ENCODE data around the gene HARBI1.
A peak's percentile ranks its signal among the peaks of the same experiment; 100 is the strongest.

Gene HARBI1, protein sequence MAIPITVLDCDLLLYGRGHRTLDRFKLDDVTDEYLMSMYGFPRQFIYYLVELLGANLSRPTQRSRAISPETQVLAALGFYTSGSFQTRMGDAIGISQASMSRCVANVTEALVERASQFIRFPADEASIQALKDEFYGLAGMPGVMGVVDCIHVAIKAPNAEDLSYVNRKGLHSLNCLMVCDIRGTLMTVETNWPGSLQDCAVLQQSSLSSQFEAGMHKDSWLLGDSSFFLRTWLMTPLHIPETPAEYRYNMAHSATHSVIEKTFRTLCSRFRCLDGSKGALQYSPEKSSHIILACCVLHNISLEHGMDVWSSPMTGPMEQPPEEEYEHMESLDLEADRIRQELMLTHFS

DNA sequence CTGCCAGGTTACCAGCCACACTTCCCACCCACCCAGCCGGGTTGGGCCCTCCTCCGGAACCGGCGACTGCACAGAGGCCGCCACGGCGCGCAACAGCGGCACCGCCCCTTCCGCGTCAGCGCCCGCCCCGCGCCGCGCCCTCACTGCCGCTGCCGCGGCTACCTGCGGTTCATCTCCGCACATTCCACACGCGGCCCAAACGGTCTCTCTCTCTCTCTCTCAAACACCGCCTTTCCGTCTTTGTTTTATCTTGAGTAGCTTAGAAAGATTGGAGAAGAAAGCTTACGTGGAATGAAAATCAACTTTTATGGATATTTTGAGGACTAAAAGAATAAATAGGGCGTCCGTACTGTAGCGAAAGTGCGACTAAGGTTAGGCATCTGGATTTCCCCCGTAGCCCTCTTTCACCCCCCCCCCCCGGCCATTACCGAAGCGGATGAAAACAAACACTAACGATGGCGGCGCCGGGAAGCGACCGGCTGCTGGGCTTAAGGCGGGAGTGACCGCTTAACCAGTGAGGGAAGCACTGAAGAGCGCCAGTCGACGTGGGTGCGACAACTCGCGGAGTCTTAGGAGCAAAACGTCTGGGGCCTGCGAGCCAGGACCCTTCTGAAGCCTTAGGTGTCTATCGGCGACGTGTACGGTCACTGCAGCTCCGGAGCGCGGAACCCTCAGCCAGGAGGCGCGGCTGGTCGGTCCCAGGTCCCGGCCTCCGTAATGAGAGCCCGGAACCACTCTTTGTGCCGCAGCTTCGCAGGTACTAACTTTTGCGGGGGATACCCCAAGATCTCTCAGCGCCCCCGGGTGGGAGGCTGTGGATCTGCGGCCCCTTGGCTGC, at the start of gene HARBI1, which contains the start of gene ATG13:
TSS of gene HARBI1 (minus strand) at position 94 of the 838 bp plus-strand sequence. CDS start 990 bp downstream, outside the sequence.
TSS of gene ATG13 (plus strand) at position 420 of the 838 bp plus-strand sequence. CDS start 26,739 bp downstream, outside the sequence.
- DNase-seq: peak; percentile 83 to 87 (median 86)

DNA sequence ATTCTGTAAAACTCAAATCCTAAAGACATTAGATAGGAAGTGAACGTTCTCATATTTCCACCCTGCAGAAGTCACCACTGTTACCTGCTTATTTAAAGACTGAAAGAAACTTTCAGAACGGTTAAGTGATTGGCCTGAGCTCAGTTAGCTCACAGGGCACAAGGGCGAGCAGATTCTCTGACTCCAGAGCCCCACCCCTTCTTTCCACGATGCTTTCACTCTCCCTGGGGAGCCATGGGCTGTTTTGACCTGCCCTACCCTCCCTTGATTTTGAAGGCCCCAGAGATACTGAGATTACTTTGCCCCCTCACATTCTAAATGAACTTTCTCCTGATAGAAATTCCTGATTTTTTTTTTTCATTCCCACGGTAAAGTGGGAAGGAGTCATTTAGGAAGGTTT, 49.5 kb upstream of the HARBI1 start:
- no peak for DNase-seq

DNA sequence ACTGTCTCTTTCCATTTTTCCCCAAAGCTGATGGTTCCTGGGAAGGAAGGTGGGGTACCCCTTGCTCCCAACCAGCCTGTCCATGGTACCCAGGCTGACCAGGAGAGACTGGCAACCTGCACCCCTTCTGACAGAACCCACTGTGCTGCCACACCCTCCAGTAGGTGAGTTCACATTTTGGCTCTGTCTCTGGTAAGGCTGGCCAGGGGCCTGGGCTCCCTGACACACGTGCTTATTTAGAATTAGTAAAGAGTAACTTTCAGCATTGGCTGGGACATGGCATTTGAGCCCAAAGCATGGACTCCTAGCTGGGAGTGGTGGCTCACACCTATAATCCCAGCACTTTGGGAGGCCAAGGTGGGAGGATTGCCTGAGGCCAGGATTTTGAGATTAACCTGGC, 48.3 kb upstream of the HARBI1 start:
- DNase-seq: no peak

DNA sequence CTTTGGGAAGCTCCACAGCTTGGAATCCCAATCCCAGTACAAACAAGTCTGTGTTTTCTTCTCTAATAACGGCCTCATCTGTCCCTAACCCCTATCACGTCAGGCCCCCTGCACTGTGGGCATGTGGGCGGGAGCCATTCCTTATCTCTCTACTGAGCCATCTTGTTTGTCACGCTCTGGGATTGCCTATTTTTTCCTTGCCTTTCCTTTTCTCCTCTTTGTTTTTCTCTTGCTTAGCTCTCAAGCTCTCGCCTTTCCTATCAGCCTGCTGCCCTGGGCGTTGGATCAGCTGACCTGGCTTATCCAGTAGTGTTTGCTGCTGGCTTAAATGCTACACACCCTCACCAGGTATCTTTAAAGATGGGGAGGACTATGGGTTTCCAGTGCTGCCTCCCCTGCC, 47.6 kb upstream of the HARBI1 start:
- DNase-seq: no peak

DNA sequence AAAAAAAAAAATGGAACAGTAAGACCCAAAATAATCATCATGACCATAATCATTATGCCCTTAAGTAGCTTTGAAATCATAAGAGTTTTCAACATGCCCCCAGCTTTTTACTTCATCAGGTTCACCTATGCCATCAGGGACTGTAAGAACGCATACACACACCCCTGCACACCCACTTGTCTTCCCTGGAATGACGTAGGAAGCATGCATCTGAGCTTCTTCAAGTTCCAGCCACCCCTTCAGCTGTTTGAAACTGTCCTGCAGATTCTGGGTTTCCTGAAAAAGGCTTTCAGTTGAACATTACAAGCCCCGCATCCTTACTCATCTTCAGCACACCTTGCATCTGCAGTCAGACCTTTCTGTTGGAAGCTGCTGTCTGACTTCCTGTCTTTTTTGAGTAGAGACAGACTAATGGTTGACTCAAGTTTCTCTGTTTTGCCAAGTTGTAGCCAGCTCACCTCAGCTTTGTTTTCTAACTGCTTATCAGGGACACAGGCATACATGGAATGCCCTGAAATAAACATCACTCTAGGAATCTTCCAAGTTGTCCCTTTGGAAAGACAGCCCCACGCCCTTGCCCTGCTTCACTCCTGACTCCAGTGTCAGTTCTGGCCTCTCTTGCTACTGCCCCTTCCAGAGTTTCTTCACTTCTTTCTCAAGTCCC, 46.4 kb upstream of the HARBI1 start:
- no peak for DNase-seq

DNA sequence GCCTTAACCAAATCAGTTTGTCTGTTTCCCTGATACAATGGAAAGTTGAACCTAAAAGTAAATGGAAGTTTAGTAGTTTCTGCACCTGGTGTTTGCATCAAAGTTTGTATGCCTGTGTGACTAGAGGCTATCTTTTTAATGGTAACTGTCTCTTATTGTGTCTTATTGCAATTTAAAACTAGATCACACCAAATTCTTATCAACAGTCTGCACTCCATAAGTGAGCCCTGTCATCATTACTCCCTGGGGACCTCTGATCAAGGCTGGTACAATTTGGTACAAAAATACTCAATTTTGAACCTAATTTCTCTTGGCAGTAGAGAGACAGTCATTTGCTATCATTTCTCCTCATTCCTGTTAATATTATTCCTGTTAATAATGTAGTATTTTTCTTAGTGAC, 45.3 kb upstream of the HARBI1 start:
- DNase-seq: no peak

DNA sequence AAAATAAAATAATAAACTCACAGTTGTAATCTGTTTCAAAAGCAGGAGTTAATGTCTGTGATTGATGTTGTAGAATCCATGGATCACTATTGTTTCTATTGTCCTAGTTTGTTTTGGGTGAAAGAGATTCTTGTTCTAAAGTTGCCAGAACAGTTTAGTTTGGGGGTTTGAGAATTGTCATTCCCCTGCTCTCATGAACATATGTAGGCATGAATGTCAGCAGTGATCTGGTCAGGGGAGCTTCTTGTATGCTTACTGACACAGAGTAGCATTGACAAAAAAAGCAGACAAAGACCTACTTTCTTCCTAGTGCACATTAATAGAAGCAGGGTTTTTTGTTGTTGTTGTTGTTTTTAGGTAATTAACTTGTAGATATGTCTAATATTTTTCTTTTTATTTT, 44.8 kb upstream of the HARBI1 start:
- no peak for DNase-seq

DNA sequence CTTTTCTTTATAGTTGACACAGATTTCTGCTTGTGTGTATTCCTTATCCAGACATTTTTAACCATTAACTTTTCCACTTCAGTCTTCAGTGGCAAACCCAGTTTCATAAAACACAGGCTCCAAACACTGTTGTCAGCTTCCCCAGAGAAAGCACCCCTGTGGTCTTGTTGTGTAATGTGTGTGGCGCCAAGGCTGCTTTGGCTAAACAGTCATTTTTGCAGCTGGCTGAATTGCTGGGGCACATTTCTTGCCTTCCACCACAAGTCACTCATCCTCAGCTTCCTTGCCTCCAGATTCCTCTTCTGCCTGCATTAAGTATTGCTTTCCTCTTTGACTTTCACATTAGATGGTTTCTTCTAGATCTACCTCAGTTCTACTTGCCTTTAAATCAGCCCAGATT, 42.9 kb upstream of the HARBI1 start:
- DNase-seq: no peak

DNA sequence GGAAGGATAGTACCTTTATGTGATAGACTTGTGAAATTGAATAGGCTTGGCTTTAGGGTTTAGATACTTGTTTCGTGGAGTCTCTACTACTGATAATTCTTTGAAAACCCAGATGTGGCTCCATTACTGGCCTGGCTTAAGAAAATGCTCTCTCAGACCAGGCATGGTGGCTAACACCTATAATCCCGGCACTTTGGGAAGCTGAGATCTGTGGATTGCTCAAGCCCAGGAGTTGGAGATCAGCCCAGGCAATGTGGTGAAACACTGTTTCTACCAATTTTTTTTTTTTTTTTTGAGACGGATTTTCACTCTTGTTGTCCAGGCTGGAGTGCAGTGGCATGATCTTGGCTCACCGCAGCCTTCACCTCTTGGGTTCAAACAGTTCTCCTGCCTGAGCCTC, 41.2 kb upstream of the HARBI1 start:
- no peak for DNase-seq

DNA sequence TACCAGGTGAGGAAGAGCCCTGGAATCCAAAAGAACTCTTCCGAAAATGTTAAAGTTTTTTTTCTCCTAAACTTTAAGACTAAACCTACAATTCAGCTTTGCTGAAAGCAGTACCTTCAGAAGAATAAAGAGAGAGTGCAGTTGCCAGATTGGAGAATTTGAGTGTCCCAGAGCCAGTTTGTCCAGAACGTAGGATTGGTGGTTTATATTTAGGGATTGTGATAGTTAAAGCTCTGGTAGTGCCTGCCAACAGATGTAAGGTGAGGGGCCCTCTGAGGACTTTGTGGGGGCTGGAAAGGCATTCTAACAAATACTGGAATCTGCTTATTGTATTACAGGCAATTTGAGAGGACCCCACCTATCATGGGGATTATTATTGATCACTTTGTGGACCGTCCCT, 40.2 kb upstream of the HARBI1 start:
- DNase-seq: no peak

DNA sequence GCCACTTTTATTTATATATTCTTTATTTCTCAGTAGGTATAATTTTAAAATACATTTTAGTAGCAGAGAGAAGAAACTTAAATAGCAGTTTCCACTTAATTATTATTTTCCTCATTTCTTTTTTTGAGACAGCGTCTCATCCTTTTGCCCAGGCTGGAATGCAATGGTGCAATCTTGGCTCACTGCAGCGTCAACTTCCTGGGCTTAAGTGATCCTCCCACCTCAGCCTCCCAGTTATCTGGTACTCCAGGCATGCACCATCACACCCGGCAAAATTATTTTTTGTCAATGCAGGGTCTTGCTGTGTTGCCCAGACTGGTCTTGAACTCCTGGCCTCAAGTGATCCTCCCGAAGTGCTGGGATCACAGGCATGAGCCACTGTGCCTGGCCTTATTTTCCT, 38.6 kb upstream of the HARBI1 start:
- no peak for DNase-seq

DNA sequence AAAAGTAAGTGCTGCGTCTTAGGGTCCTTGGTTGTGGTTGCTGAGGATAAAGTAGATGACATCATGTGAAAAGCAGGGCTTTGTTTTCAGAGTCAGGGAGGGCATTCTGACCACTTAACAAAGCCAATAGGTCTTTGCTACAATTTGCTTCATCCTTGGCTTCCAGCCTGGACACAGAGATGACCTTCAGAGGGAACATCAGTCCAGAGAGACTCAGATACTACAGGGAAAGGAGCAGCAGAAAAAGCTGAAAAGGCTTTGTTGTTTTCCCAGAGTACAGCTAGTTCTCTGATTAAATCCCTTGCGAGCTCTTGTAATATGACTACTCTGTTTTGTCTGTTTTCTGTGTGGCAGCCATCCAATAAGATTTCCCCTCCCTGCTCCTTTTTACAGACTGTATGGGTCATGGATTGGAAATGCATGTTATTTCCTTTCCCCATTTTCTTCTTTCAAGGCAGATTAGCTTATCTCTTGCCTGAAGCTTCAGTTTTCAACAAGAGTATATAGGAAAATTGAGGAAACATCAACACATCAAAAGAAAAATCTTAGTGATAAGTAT, 32.2 kb upstream of the HARBI1 start:
- no peak for DNase-seq

DNA sequence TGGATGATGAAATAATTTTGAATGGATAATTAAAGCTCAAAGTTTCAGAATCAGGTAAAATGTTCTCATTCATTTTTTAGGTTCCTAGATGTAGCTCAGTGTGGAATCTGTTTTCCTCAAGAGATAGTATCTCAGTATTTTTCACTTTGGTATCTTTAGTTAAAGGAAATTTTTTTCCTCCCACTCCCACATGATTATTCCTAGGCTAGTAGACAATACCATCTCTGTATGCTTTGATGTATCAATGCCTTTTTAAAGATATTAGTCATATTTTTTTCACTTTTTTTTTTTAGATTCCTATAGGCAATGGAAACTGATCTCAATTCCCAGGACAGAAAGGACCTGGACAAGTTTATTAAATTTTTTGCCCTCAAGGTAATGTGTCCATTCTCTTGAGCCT, 27.0 kb upstream of the HARBI1 start:
- DNase-seq: no peak

DNA sequence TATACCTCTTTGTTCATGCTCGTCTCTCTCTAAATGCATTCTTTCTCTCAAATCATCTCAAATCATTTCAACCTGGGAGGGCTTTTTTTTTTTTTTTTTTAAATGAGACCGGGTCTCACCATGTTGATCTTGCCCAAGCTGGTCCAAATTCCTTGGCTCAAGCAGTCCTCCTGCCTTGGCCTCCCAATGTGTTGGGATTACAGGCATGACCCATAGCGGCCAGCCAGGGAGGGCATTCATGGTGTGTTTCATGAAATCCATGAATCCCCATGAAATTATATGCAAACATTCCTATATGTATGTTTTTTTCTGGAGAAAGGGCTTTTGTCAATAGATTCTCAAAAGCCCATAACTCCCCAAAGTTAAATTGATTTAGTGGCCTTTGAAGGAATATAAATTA, 26.5 kb upstream of the HARBI1 start:
- DNase-seq: no peak

DNA sequence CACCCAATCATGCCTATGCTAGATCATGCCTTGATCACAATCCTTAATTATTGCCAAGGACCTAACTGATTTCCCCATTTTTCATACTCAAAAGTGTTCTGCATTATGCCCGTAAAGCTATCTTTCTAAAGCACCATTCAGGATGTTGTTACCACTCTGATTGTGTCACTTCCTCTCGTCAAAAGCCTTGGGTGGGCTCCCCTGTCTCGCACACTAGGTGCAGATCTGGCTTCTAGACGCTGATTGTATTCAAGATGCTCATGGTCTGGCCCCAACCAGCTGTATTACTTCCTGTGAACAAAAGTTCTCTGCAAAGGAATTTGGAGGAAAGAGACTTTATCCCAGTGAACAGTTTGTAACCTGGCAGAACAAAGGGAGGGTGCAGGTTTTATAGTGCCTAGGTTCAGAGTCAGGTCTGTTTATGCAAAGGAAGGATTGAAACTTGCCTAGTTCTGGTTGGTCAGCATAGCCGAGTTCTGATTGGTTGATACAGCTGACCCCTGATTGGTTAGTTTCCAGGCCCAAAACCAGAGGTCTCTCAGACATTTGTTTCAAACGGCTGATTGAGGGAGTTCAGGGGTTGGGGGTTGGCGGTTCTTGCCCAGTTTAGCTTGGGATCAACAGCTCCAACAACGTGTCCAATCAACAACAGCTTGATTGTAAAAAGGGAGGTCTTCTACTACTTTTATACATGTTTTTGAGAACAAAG, 25.8 kb upstream of the HARBI1 start:
- DNase-seq: no peak

DNA sequence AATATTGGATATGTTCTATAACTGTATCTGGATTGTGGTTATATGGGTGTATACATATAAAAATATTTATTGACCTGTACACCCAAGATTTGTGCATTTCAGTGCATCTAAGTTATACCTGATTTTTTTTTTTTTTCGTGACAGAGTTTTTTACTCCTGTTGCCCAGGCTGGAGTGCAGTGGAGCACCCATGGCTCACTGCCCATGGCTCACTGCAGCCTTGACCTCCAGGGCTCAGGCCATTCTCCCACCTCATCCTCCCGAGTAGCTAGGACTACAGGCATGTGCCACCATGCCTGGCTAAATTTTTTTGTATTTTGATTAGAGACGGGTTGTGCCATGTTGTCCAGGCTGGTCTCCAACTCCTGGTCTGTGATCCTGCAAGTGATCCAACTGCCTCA, 24.6 kb upstream of the HARBI1 start:
- DNase-seq: no peak

DNA sequence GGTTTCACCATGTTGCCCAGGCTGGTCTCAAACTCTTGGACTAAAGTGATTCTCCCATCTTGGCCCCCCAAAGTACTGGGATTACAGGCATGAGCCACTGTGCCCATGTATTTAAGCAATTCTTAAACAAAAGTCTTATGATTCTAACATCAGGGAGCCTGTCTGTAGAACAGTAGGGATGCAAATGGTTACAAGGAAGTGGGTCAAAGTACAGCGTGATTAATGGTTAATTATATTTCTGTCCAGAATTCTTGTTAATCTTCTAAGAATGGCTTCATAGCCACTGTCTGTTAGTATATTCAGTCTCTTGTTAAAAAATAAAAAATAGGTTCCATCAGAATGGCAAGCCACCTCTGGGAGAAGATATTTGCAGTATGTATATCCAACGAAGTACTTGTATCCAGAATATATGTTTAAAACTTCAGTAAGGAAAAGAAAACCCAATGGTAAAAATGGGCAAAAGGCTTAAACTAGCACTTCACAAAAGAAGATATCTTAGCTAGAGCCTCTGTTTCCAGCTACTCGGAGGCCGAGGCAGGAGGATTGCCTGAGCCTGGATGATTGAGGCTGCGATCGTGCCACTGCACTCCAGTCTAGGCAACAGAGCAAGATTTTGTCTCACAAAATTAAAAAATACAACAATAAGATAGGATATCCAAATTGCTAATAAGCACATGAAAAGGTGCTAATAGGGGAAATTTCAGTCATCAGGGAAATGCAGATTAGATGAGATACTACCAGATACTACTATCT, 23.2 kb upstream of the HARBI1 start:
- DNase-seq: no peak

DNA sequence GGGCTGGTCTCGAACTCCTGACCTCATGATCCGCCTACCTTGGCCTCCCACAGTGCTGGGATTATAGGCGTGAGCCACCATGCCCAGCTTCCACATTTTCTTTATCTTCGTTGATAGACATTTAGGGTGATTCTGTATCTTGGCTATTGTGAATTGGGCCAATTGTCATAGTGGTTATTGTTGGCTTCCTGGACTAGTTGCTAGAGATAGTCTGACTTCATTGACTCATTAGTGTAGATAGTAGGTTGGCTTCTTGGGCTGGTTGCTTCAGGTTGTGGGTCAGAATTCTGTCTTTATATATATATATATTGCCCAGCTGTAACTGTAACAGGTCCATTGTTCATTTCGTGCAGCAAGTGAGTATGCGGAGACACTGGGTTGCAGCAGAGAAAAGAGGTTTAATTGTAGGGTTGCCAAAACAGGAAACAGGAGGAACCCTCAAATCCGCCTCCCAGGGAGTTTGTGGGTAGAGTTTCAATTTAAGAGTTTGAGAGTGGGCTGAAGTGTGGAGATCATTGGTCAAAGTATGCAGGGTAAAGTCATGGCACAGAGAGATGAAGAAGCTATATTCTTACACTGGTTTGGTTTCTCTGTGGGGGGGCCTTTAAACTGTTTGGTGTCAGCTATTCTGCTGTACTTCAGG, 22.3 kb upstream of the HARBI1 start:
- DNase-seq: no peak

DNA sequence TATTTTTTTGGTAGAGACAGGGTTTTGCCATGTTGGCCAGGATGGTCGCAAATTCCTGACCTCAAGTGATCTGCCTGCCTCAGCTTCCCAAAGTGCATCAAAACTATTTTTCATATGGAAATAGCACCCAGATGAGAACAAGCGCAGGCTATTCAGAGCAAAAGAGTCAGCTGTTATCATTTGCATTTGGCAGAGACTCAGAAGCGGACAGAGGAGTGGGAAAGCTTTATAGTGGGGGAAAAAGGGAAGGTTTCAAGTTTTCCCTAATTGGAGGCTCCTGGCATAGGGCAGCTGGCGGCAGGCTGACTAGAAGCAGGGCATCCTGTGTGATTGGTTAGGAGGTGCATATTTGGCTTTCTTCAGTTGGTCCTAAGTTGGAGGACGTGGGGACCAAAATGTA, 20.5 kb upstream of the HARBI1 start:
- no peak for DNase-seq

DNA sequence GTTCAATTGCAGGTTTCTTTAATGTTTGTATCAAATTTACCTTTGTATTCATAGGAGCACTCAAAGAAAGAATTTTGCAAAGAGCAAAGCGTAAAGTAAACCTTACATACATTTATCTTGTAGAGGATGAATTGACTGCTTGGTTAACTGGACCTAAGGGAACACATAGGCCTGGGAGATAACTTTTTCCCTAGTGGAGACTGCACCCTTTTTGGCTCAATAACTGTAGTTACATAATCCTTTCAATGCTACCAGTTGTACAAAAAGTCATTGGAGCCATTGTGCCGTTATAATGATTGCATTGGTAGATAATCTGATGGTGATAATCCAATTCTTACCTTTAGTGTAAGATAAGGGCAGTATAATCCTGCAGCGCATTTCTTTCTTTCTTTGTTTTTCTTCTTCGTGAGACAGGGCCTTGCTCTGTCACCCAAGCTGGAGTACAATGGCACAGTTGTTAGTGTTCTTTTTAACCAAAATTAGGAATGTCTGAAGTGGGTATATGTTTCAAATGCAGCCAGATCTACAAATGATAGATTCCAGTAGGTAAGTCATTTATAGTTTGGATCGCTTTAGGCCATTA, 18.6 kb upstream of the HARBI1 start:
- no peak for DNase-seq

All from activated CD4-positive, CD25-positive, alpha-beta regulatory T cell (primary cell).